GM18526 (cell line): ENCODE data around the gene CDX1.

ENCODE experiments used
- POLR2A ChIP-seq: IDR thresholded peaks from 3 replicates; pipeline ENCODE4 v1.6.1; 2011; ENCODE audit not compliant: insufficient read length; ENCODE audit errors: extremely low read depth

The CDX1 gene

DNA sequence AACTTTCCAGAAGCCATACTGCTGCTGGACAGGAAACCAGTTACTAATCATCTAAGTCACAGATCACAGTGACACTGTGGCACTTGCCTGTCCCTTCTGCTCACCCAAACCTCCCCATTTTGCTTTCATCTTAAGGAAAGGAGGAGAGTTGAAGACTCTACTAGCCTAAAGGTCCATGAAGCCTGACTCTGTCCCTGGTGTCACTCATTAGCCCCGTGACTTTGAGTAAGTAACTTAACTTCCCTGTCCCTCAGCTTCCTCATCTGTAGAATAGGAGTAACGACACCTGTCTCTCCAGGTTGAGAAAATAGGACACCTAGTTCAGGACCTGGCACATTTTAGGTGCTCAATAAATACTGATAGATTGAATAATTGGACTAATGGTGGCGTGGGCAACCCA, 22.7 kb downstream of the CDX1 start:
- no peak for TF ChIP-seq POLR2A

DNA sequence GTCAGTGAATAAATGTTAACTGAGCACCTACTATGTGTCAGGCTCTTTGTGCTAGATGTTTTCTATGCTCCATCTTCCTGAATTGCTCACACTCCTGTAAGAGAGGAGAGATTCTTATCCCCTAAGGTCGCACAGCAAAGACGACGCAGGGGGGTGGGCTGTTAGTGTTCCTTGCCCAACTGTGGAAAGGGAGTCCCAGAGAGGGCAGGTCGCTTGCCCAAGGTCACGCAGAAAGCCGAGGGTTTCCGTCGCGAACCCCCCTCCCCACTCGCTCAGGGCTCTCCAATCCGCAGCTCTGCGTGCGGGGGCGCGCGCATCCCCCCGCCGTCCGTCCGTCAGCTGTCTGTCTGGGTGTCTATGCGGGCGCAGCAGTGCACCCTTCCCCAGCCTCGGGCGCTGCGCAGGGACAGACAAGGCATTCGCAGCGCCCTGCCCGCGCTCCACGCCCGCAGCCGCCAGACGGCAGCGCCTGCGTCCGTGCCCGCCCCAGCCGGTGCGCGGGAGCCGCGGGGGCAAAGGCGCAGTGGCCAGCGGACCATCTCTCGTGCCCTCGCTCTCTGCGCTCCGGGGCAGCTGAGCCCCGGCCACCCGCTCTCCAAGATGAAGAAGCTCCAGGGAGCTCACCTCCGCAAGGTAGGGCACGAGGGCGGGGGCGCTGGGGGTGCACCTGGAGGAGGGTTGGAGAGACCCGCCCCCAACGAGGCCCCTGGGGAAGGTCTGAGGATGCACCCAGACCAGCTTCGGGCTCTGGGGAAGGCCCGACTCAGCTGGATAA, 23.3 kb downstream of the CDX1 start, which contains the start of gene SLC6A7:
Gene SLC6A7 (plus strand): TSS at position 335 of the 775 bp plus-strand sequence. CDS start 266 bp downstream, at position 601.
- TF ChIP-seq POLR2A = no peak

DNA sequence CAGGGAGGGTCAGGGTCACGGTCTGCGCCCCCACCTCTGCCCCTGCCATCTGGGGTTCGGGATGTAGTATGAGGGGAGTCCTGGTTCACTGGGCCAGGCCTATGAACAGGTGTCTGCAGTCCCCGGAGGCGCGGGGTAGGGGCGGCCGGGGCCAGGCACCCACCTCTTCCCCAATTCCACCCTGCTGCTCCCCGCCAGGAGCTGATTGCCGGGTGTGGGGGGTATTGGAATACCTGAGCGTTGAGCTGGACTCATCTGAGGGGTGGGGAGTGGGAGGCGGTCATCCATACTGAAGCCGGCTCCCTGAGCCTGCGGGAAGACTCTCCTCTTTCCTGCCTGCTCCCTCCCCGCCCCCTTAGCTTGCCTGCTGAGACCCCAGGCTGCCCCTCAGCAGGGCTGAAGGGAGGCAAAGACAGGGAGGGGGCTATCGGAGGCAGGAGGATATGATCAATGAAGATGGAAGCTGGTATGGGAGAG, 24.0 kb downstream of the CDX1 start:
- TF ChIP-seq POLR2A = no peak

DNA sequence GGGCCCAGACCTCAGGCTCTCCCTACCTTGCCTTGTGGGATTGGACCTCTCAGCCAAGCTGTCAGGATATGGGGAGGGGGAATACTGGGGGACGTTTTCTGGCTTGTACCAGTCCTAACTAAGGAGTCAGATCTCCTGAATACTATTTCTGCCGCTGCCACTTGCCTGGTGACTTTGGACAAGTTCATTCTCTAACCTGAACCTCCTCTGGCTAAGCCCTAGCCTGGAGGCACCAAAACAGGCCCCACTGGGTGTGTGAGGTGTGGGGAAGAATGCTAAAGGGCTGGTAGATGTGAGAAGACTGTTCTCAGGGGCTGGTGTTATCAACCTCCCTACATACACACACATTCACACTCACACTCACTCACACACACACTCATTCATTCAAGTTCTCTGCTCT, 24.4 kb downstream of the CDX1 start:
- no peak for TF ChIP-seq POLR2A

DNA sequence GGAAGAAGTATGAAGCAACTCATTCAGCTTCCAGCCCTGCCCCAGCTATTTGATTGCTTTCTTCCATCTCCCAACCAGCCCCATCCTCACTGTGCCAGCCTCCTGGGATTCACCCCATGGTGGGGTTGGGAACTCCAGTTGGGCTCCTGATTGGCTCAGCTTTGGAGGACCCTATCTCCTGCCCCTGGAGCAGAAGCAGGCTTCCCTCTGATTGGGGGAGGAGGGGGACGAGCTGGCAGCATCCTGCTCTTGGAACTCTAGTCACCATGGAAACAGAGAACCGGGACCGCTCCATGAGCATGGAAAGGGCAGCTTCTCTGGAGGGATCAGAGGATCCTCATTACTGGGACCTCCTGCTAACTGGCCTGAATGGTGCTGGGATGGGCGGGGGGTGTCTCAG, 25.9 kb downstream of the CDX1 start:
- TF ChIP-seq POLR2A = no peak

DNA sequence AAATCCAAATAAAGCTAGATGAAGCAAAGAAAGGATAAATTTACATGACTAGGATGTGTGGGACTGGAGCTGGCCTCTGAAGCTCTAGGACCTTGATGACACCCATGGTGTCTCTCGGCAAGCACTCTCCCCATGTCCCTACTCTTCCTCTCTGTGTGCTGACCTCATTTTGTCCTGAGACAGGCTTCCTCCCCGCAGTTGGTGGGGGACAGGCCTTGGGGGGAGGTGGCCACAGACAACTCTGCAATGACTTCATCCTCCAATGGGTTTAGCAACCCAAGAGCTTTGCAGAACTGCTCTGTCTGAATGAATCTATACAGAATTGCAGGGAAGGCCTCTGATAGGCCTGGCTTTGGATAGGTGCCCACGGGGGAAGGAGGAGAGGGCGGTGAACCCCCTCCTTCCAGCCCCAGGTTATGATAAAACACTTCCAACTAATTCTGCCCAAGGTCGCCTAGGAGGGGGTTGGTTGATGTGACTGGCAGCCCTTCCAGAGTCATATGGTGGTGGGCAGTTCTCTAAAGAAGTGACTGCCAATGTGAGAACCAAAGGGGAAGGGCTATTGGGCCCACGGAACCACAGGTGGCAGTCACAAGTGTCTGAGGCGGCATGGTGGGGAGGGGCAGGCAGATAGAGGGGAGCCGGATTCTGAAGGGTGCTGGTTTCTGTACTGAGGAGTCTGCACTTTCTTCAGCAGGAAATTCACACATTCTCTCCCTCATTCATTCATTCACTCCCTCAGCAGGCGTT, 29.3 kb downstream of the CDX1 start:
- TF ChIP-seq POLR2A = no peak

DNA sequence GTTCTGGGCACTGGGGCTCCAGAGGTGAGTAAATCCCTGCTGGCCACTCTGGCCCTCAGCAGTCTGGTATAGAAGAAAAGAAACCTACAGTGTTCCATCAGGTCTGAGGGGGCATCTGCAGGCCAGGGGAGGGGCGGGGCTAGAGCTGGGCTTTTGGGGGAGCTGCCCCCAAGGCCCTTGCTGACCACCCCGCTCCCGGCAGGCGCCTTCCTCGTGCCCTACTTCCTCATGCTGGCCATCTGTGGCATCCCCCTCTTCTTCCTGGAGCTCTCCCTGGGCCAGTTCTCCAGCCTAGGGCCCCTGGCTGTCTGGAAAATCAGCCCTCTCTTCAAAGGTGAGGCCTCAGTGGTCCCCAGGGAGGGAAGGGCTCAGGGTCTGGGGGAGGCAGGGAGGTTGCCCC, 29.9 kb downstream of the CDX1 start:
- no peak for TF ChIP-seq POLR2A

DNA sequence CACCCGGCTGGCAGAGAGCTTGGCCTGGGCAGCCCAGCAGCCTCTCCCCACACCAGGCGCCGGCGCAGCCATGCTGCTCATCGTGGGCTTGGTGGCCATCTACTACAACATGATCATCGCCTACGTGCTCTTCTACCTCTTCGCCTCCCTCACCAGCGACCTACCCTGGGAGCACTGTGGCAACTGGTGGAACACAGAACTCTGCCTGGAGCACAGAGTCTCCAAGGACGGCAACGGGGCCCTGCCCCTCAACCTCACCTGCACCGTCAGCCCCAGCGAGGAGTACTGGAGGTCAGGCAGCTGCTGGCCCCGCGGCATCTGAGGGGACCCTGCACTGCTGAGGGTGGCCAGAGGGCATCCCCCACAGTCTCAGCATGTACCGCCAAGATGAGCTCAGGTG, 30.4 kb downstream of the CDX1 start:
- TF ChIP-seq POLR2A = no peak

DNA sequence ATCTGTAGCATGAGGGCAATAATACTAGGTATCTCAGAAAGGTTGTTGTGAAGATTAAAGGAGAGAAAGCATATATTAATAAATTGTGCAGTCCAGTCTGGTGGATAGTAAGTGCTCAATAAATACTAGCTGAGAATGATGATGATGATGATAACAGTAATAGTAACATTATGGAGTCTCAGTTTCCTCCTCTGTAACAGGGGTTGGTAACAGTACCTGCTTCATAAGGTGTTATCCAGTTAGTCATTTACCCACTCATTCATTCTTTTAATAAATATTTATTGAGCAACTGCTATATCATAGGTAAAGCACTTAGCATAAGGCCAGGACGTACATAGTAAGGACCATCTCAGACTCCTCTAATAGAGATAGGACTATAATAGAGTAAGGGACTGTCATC, 30.9 kb downstream of the CDX1 start:
- no peak for TF ChIP-seq POLR2A

DNA sequence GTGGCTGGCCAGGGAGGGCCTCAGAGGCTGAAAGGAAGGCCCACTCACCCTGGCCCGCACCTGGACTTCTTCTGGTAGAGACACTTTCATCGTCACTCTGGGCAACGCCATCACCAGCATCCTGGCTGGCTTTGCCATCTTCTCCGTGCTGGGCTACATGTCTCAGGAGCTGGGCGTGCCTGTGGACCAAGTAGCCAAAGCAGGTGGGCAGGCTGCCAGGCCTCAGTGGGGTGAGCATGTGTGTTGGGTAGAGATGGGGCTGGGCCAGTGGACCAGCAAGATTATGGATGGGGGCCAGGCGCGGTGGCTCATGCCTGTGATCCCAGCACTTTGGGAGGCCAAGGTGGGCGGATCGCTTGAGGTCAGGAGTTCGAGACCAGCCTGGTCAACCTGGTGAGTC, 35.9 kb downstream of the CDX1 start:
- no peak for TF ChIP-seq POLR2A

DNA sequence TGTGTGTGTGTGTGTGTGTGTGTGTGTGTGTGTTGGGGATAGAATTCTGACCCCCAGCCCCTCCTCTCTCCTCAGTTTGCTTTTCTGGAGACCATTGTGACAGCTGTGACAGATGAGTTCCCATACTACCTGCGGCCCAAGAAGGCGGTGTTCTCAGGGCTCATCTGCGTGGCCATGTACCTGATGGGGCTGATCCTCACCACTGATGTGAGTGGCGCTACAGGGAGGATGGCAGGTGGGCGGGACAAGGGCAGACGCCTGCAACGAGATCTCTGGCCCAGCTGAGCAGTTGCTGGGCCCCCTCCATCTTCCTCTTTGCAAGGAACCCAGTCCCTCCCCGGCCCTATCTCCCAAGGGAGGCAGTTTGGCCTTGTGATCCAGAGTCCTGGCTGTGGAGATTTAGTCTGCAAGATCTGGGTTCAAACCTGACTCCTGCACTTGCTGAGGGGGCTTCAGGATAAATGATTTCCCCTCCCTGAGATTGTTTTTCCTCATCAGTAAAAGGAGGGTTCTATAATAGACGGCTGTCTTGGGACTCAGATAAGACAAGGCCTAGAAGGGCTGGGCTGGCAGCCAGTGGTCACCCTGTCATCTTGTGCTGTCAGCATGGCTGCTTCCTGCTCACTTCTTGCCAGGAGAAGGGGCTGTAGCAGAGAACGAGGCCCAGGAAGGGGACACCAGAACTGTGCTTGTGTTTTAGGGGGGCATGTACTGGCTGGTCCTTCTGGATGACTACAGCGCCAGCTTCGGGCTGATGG, 37.4 kb downstream of the CDX1 start:
- TF ChIP-seq POLR2A = no peak

DNA sequence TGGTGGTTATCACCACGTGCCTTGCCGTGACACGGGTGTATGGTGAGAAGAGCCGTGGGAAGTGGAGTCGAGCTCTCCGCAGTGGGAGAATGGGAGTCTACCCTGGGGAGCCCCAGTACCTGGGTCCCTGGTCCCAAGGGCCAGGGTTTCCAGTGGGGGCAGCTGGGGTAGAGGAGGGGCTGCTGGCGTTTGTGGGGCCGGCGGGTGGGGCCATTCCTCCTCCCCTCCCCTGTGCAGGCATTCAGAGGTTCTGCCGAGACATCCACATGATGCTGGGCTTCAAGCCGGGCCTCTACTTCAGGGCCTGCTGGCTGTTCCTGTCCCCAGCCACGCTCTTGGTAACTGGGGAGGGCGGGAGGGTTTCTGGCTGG, 38.0 kb downstream of the CDX1 start:
- no peak for TF ChIP-seq POLR2A

DNA sequence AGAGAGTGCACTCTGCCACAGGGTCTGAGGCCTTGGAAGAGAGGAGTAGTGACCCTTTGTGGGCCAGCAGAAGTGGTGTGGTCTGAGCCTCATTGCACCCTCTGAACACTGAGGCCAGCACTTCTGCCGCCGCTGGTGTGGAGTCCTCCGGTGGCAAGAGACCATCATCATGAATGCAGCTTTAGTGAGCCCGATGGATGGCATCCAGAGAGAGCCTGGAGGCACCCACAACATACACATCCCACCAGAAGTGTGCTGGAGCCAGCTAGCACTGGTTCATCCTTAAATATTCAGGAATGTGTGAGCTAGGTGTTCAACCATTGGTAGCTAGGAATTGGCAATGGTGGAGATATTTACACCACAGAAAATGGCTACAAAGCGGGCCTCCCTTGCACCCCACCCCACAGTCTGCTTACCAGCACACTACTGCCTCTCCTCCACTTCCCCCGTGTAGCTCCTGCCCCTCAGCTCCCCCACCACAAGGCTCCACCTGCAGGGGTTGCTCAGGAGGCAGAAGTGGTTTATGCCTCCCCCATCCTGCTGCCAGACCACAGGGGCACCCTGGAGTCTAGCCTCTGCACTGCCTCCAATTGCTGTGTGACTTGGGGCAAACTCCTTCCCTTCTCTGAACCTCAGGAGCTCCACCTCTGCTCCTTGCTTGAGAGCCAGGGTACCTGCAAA, 39.7 kb downstream of the CDX1 start:
- no peak for TF ChIP-seq POLR2A

DNA sequence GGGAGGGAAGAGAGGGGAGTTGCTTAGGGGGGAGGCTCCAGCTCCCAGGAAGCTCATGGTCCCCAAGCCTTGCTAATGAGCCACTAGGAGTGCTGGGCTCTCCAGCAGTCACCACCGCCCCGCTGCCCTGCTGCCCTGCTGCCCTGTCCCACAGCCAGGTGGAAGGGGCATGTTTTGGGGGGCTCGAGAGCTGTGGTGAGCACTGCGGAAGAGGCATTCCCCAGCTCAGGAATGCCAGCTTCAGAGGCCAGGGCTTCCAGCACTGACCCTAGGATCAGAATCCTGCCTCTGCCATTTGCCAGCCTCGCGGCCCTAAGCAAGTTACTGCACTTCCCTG, 40.2 kb downstream of the CDX1 start:
- TF ChIP-seq POLR2A = no peak
